WERI-Rb-1 (cell line): Measurements from ENCODE around the gene ZNF579.

Source experiments
- DNase-seq: peaks from one replicate; pipeline ENCODE4 v3.0.0-alpha.2; 2020
- H3K27ac ChIP-seq: fragments of 250-450 bp; sonication (Bioruptor Pico); 2 replicates; pipeline ENCODE4 v1.5.1; 2020; ENCODE audit warnings: mild to moderate bottlenecking, moderate library complexity
- H3K27me3 ChIP-seq: fragments of 250-450 bp; sonication (Bioruptor Pico); 2 replicates; pipeline ENCODE4 v1.5.1; 2021; ENCODE audit warnings: mild to moderate bottlenecking, low read depth, moderate library complexity; ENCODE audit not compliant: insufficient read depth, severe bottlenecking
- H3K36me3 ChIP-seq: fragments of 250-450 bp; sonication (Bioruptor Pico); 2 replicates; pipeline ENCODE4 v1.5.1; 2020; ENCODE audit warnings: mild to moderate bottlenecking, moderate library complexity
- H3K4me3 ChIP-seq: 2 replicates; pipeline ENCODE4 v1.5.1; 2011; ENCODE audit warnings: low read depth, mild to moderate bottlenecking, control low read depth, low read length
- H3K9me3 ChIP-seq: fragments of 250-450 bp; sonication (Bioruptor Pico); 2 replicates; pipeline ENCODE4 v1.5.1; 2021; ENCODE audit warnings: mild to moderate bottlenecking, moderate library complexity; ENCODE audit not compliant: severe bottlenecking
- TF ChIP-seq, protein P1 (sequence below): IDR thresholded peaks from 2 replicates; pipeline ENCODE4 v1.5.1; 2011; ENCODE audit warnings: low read depth, mild to moderate bottlenecking, control low read depth, inconsistent platforms, low read length

Gene ZNF579

DNA sequence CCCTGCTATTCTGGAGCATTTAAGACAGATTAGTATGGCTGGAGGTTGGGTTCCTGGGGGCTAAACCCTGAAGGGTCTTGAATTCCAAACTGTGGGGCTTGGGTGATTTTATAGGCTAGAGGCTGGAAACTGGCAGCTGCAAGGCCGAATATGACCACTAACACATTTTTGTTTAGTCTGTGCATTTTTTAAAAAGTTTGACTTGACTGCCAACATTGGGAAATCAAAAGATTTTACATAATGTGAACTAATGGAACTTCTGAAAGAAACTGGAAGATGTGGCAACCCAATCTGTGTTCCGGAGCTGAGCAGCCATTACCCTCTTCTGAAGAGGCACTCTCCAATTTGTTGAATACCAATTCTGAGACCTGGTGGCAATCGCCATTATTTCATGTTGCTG lies 38.6 kb upstream of the ZNF579 start:
- no peaks in the 10 kb centered on the region for H3K27me3 ChIP-seq
- peak overlapping the region; percentile 73 for H3K27ac ChIP-seq
- H3K36me3 ChIP-seq: peaks cover 37% of the 10 kb centered on the region
- H3K9me3 ChIP-seq: peaks cover 3% of the 10 kb centered on the region
- H3K4me3 ChIP-seq: no peak overlapping the region
- DNase-seq: no peak
- TF ChIP-seq, protein P1, sequence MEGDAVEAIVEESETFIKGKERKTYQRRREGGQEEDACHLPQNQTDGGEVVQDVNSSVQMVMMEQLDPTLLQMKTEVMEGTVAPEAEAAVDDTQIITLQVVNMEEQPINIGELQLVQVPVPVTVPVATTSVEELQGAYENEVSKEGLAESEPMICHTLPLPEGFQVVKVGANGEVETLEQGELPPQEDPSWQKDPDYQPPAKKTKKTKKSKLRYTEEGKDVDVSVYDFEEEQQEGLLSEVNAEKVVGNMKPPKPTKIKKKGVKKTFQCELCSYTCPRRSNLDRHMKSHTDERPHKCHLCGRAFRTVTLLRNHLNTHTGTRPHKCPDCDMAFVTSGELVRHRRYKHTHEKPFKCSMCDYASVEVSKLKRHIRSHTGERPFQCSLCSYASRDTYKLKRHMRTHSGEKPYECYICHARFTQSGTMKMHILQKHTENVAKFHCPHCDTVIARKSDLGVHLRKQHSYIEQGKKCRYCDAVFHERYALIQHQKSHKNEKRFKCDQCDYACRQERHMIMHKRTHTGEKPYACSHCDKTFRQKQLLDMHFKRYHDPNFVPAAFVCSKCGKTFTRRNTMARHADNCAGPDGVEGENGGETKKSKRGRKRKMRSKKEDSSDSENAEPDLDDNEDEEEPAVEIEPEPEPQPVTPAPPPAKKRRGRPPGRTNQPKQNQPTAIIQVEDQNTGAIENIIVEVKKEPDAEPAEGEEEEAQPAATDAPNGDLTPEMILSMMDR: no peak

DNA sequence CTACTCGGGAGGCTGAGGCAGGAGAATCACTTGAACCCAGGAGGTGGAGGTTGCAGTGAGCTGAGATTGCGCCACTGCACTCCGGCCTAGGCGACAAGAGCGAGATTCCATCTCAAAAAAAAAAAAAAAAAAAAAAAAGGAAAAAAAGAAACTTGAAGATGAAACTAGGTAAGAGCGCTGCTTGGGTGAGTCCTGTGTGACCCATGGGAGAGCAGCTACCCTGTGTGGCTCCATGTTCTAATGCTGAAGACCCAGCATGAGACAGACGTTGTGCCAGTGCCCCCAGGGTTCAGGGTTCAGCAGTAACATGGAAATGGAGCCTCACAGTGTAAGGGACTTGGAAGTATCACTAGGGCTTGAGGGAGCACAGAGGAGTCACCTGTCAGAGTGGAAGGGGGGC lies 37.8 kb upstream of the ZNF579 start:
- TF ChIP-seq, protein P1: no peak
- no peak overlapping the region for H3K4me3 ChIP-seq
- H3K36me3 ChIP-seq: peaks cover 37% of the 10 kb centered on the region
- no peaks in the 10 kb centered on the region for H3K27me3 ChIP-seq
- no peak for DNase-seq
- no peaks in the 10 kb centered on the region for H3K9me3 ChIP-seq
- peak overlapping the region; percentile 73 for H3K27ac ChIP-seq

- Histone ChIP-seq H3K4me3 (no peak overlapping the region), H3K27me3 (no peaks in the 10 kb centered on the region), H3K9me3 (no peaks in the 10 kb centered on the region), H3K36me3 (peaks cover 35% of the 10 kb centered on the region), H3K27ac (no peak overlapping the region)
- TF ChIP-seq, protein P1: no peak
- no peak for DNase-seq
Measured at GRCh38 chr19:55617426-55617825, 36.8 kb upstream of the ZNF579 start.

DNA sequence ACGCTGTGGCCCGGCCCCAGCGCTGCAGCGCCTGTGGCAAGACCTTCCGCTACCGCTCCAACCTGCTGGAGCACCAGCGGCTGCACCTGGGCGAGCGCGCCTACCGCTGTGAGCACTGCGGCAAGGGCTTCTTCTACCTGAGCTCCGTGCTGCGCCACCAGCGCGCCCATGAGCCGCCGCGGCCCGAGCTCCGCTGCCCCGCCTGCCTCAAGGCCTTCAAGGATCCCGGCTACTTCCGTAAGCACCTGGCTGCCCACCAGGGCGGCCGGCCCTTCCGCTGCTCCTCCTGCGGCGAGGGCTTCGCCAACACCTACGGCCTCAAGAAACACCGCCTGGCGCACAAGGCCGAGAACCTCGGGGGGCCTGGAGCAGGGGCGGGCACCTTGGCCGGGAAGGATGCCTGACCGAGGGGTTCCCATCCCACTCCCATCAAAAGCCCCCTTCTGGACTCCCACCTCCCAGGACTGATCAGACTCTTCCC lies 35.8 kb upstream of the ZNF579 start:
- no peak for DNase-seq
- no peaks in the 10 kb centered on the region for H3K27me3 ChIP-seq
- H3K36me3 ChIP-seq: peaks cover 34% of the 10 kb centered on the region
- TF ChIP-seq, protein P1: no peak
- H3K4me3 ChIP-seq: no peak overlapping the region
- no peak overlapping the region for H3K27ac ChIP-seq
- H3K9me3 ChIP-seq: no peaks in the 10 kb centered on the region

GRCh38 chr19:55615543-55616394 lies 35.1 kb upstream of the ZNF579 start:
- Histone ChIP-seq H3K27me3 (no peaks in the 10 kb centered on the region), H3K36me3 (peaks cover 33% of the 10 kb centered on the region), H3K9me3 (no peaks in the 10 kb centered on the region), H3K27ac (no peak overlapping the region), H3K4me3 (no peak overlapping the region)
- DNase-seq: no peak
- TF ChIP-seq, protein P1: no peak
